Measurements from ENCODE around the gene ADIRF. TPM values are rescaled to one million over a fixed set of nuclear protein-coding genes. Genes with fewer than 3 reads are reported as not detected.

Gene ADIRF
- polyA plus RNA-seq, 1 donor from 2014 or later: not detected

GRCh38 chr10:86941991-86942421 lies 26.3 kb upstream of the ADIRF start:
- TF ChIP-seq POLR2AphosphoS5 (IDR thresholded peaks at IDR 0.05) (no peak), RAD21 (conservative IDR thresholded peaks at IDR 0.05) (no peak), TAF1 (IDR thresholded peaks at IDR 0.05; ENCODE audit: low read depth) (no peak), SMC3 (conservative IDR thresholded peaks at IDR 0.05; ENCODE audit: poor library complexity) (no peak), EZH2 (IDR thresholded peaks at IDR 0.05; ENCODE audit: borderline replicate concordance, insufficient read depth, low read length, poor library complexity, severe bottlenecking) (no peak), CTCF (IDR thresholded peaks at IDR 0.05; ENCODE audit: poor library complexity, severe bottlenecking) (no peak), EP300 (conservative IDR thresholded peaks at IDR 0.05; ENCODE audit: poor library complexity, severe bottlenecking) (no peak), REST (IDR thresholded peaks at IDR 0.05; ENCODE audit: borderline replicate concordance) (no peak)
- no peak overlapping the region for H2AFZ ChIP-seq (ENCODE audit: low read depth, low read length)
- no peaks in the 10 kb centered on the region for H3F3A ChIP-seq (ENCODE audit: insufficient read depth, low read length, poor library complexity, severe bottlenecking)
- H3K9me3 ChIP-seq (ENCODE audit: low read length): no peaks in the 10 kb centered on the region
- no peaks in the 10 kb centered on the region for H3K9me2 ChIP-seq (ENCODE audit: insufficient read depth, low read length)
- no peaks in the 10 kb centered on the region for H3K27me3 ChIP-seq (ENCODE audit: insufficient read depth, low read depth, low read length)
- H4K20me1 ChIP-seq (ENCODE audit: insufficient read depth): no peaks in the 10 kb centered on the region
- H3K4me2 ChIP-seq (ENCODE audit: low read length): no peak overlapping the region
- no peak overlapping the region for H3K27ac ChIP-seq (ENCODE audit: low read length)
- H3K9ac ChIP-seq (ENCODE audit: low read length): no peak overlapping the region
- H3K4me3 ChIP-seq (ENCODE audit: low read length): no peak overlapping the region
- H3K36me3 ChIP-seq (ENCODE audit: insufficient read depth, low read length): no peaks in the 10 kb centered on the region
- H3K79me2 ChIP-seq (replicated peaks; ENCODE audit: insufficient read depth, low read length): no peaks in the 10 kb centered on the region

GRCh38 chr10:86942441-86943315 lies 25.6 kb upstream of the ADIRF start:
- H3K9ac ChIP-seq (ENCODE audit: low read length): no peak overlapping the region
- no peaks in the 10 kb centered on the region for H3K9me3 ChIP-seq (ENCODE audit: low read length)
- H3K4me3 ChIP-seq (ENCODE audit: low read length): no peak overlapping the region
- no peaks in the 10 kb centered on the region for H3K36me3 ChIP-seq (ENCODE audit: insufficient read depth, low read length)
- no peak overlapping the region for H3K4me2 ChIP-seq (ENCODE audit: low read length)
- H3F3A ChIP-seq (ENCODE audit: insufficient read depth, low read length, poor library complexity, severe bottlenecking): no peaks in the 10 kb centered on the region
- no peaks in the 10 kb centered on the region for H4K20me1 ChIP-seq (ENCODE audit: insufficient read depth)
- no peaks in the 10 kb centered on the region for H3K27me3 ChIP-seq (ENCODE audit: insufficient read depth, low read depth, low read length)
- H3K9me2 ChIP-seq (ENCODE audit: insufficient read depth, low read length): no peaks in the 10 kb centered on the region
- no peak overlapping the region for H2AFZ ChIP-seq (ENCODE audit: low read depth, low read length)
- TF ChIP-seq EP300 (conservative IDR thresholded peaks at IDR 0.05; ENCODE audit: poor library complexity, severe bottlenecking) (no peak), SMC3 (conservative IDR thresholded peaks at IDR 0.05; ENCODE audit: poor library complexity) (no peak), TAF1 (IDR thresholded peaks at IDR 0.05; ENCODE audit: low read depth) (no peak), REST (IDR thresholded peaks at IDR 0.05; ENCODE audit: borderline replicate concordance) (no peak), CTCF (IDR thresholded peaks at IDR 0.05; ENCODE audit: poor library complexity, severe bottlenecking) (no peak), EZH2 (IDR thresholded peaks at IDR 0.05; ENCODE audit: borderline replicate concordance, insufficient read depth, low read length, poor library complexity, severe bottlenecking) (no peak), POLR2AphosphoS5 (IDR thresholded peaks at IDR 0.05) (no peak)
- no peak overlapping the region for H3K27ac ChIP-seq (ENCODE audit: low read length)
- H3K79me2 ChIP-seq (replicated peaks; ENCODE audit: insufficient read depth, low read length): no peaks in the 10 kb centered on the region
